HEK293 (cell line): ENCODE results near the gene JAM3.

Source experiments
- CTCF ChIA-PET: fragments of 350-600 bp; formaldehyde crosslinking; extraction: SDS; loops from one replicate; lab custom pipeline; 2021; ENCODE audit warnings: antibody characterized with exemption; lab: Yijun Ruan, JAX
- POLR2A ChIA-PET: fragments of 300-600 bp; formaldehyde crosslinking; extraction: SDS; loops from one replicate; lab custom pipeline; 2020; ENCODE audit warnings: antibody characterized with exemption, inconsistent platforms; lab: Yijun Ruan, JAX
- H3K27ac ChIP-seq: fragments of 200-500 bp; sonication (Bioruptor generic); 2 replicates; pipeline ENCODE4 v1.5.1; 2014; ENCODE audit warnings: low read depth, low read length, control low read depth, inconsistent platforms; ENCODE audit errors: extremely low read depth
- H3K36me3 ChIP-seq, 2 experiments: fragments of 200-500 bp in 1 of 2; sonication (Bioruptor generic) in 1 of 2; 1 replicate in 1 of 2; 2 replicates in 1 of 2; pipeline ENCODE4 v1.5.1; 2014 to 2017; ENCODE audit warnings: inconsistent platforms in 2 of 2, low read length in 2 of 2; ENCODE audit not compliant: control insufficient read depth in 2 of 2, insufficient read depth in 1 of 2
- H3K4me1 ChIP-seq: fragments of 200-500 bp; sonication (Bioruptor generic); 2 replicates; pipeline ENCODE4 v1.5.1; 2014; ENCODE audit warnings: mild to moderate bottlenecking, low read length, inconsistent platforms; ENCODE audit not compliant: control insufficient read depth, insufficient read depth
- H3K4me3 ChIP-seq: 2 replicates; pipeline ENCODE4 v1.5.1; 2011; ENCODE audit warnings: low read depth, mild to moderate bottlenecking, control low read depth, low read length, moderate library complexity
- H3K9me3 ChIP-seq: fragments of 200-500 bp; sonication (Bioruptor generic); 2 replicates; pipeline ENCODE4 v1.5.1; 2014; ENCODE audit warnings: low read depth, low read length, inconsistent platforms; ENCODE audit not compliant: control insufficient read depth, insufficient read depth
- REPIN1 ChIP-seq: fragments of 450-650 bp; formaldehyde crosslinking; IDR thresholded peaks from 2 replicates; pipeline ENCODE4 v1.5.1; 2017; ENCODE audit warnings: missing biosample characterization, missing genetic modification characterization, low read depth
- ZNF138 ChIP-seq: fragments of 450-650 bp; formaldehyde crosslinking; IDR thresholded peaks from 2 replicates; pipeline ENCODE4 v1.5.1; 2016; ENCODE audit warnings: missing biosample characterization, missing genetic modification characterization, borderline replicate concordance
- ZNF140 ChIP-seq: fragments of 450-650 bp; formaldehyde crosslinking; IDR thresholded peaks from 2 replicates; pipeline ENCODE4 v1.5.1; 2016; ENCODE audit warnings: missing biosample characterization, missing genetic modification characterization
- ZNF473 ChIP-seq: fragments of 450-650 bp; formaldehyde crosslinking; IDR thresholded peaks from 2 replicates; pipeline ENCODE4 v1.5.1; 2017; ENCODE audit warnings: missing biosample characterization, missing genetic modification characterization
- ZNF548 ChIP-seq: fragments of 450-650 bp; formaldehyde crosslinking; IDR thresholded peaks from 2 replicates; pipeline ENCODE4 v1.5.1; 2016; ENCODE audit warnings: missing biosample characterization, missing genetic modification characterization
- ZNF555 ChIP-seq: fragments of 450-650 bp; formaldehyde crosslinking; conservative IDR thresholded peaks from 2 replicates; pipeline ENCODE4 v1.5.1; 2017; ENCODE audit warnings: missing biosample characterization, mild to moderate bottlenecking, missing genetic modification characterization, inconsistent platforms
- TF ChIP-seq, protein P1 (sequence below): fragments of 450-650 bp; formaldehyde crosslinking; IDR thresholded peaks from 2 replicates; pipeline ENCODE4 v1.5.1; 2016; ENCODE audit warnings: missing biosample characterization, missing genetic modification characterization
- TF ChIP-seq, protein P2 (sequence below): fragments of 450-650 bp; formaldehyde crosslinking; IDR thresholded peaks from 2 replicates; pipeline ENCODE4 v1.5.1; 2016; ENCODE audit warnings: missing biosample characterization, missing genetic modification characterization
- TF ChIP-seq, protein P3 (sequence below): fragments of 450-650 bp; formaldehyde crosslinking; IDR thresholded peaks from 2 replicates; pipeline ENCODE4 v1.5.1; 2016; ENCODE audit warnings: missing biosample characterization, missing genetic modification characterization
- TF ChIP-seq, protein P4 (sequence below): fragments of 450-650 bp; formaldehyde crosslinking; IDR thresholded peaks from 2 replicates; pipeline ENCODE4 v1.5.1; 2017; ENCODE audit warnings: missing biosample characterization, mild to moderate bottlenecking, missing genetic modification characterization, moderate library complexity
- TF ChIP-seq, protein P5 (sequence below): fragments of 450-650 bp; formaldehyde crosslinking; optimal IDR thresholded peaks from 2 replicates; pipeline ENCODE3; 2016; ENCODE audit warnings: missing biosample characterization, mild to moderate bottlenecking, missing genetic modification characterization

The JAM3 gene

DNA sequence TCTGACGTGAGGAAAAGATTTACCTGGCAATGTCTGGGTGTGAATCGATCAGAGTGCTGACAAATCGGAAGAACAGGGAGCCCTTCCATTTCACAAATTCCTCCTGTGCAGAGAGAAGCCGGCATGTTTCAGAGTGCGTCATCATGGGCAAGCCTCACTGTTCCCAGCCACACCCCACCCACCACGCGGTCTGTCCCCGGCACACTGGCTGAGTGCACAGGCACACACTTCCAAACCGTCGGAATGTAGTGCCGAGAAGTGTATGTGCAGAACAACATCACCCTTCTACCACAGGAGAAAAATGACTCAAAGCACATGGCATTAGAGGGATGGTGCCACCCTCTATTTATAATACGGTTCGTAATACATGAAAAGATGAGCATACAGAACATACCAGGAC is 107.4 kb downstream of the JAM3 start:
- Histone ChIP-seq H3K27ac (no peak overlapping the region), H3K9me3 (no peaks in the 10 kb centered on the region), H3K4me1 (no peaks in the 10 kb centered on the region)
- CTCF ChIA-PET = interaction anchor here (0.8 kb wide), 1 partner anchor 11 kb away, joined by 6 read pairs; no protein-coding TSS in a partner anchor
- TF ChIP-seq ZNF555 (tag by site-specific recombination) (no peak), REPIN1 (no peak), ZNF138 (tag by site-specific recombination) (no peak), ZNF140 (tag by site-specific recombination) (no peak), ZNF473 (no peak)
- TF ChIP-seq, protein P1, sequence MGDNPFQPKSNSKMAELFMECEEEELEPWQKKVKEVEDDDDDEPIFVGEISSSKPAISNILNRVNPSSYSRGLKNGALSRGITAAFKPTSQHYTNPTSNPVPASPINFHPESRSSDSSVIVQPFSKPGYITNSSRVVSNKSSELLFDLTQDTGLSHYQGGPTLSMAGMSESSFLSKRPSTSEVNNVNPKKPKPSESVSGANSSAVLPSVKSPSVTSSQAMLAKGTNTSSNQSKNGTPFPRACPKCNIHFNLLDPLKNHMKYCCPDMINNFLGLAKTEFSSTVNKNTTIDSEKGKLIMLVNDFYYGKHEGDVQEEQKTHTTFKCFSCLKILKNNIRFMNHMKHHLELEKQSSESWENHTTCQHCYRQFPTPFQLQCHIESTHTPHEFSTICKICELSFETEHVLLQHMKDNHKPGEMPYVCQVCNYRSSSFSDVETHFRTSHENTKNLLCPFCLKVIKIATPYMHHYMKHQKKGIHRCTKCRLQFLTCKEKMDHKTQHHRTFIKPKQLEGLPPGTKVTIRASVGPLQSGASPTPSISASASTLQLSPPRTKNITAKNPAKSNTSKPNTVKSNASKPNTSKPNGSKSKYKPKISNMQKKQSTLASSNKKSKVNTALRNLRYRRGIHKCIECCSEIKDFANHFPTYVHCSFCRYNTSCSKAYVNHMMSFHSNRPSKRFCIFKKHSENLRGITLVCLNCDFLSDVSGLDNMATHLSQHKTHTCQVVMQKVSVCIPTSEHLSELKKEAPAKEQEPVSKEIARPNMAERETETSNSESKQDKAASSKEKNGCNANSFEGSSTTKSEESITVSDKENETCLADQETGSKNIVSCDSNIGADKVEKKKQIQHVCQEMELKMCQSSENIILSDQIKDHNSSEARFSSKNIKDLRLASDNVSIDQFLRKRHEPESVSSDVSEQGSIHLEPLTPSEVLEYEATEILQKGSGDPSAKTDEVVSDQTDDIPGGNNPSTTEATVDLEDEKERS (tag by site-specific recombination) = no peak
- TF ChIP-seq, protein P2, sequence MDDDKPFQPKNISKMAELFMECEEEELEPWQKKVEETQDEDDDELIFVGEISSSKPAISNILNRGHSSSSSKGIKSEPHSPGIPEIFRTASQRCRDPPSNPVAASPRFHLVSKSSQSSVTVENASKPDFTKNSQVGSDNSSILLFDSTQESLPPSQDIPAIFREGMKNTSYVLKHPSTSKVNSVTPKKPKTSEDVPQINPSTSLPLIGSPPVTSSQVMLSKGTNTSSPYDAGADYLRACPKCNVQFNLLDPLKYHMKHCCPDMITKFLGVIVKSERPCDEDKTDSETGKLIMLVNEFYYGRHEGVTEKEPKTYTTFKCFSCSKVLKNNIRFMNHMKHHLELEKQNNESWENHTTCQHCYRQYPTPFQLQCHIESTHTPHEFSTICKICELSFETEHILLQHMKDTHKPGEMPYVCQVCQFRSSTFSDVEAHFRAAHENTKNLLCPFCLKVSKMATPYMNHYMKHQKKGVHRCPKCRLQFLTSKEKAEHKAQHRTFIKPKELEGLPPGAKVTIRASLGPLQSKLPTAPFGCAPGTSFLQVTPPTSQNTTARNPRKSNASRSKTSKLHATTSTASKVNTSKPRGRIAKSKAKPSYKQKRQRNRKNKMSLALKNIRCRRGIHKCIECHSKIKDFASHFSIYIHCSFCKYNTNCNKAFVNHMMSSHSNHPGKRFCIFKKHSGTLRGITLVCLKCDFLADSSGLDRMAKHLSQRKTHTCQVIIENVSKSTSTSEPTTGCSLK (tag by site-specific recombination) = no peak
- TF ChIP-seq, protein P3, sequence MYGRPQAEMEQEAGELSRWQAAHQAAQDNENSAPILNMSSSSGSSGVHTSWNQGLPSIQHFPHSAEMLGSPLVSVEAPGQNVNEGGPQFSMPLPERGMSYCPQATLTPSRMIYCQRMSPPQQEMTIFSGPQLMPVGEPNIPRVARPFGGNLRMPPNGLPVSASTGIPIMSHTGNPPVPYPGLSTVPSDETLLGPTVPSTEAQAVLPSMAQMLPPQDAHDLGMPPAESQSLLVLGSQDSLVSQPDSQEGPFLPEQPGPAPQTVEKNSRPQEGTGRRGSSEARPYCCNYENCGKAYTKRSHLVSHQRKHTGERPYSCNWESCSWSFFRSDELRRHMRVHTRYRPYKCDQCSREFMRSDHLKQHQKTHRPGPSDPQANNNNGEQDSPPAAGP (tag by site-specific recombination) = no peak
- TF ChIP-seq, protein P4, sequence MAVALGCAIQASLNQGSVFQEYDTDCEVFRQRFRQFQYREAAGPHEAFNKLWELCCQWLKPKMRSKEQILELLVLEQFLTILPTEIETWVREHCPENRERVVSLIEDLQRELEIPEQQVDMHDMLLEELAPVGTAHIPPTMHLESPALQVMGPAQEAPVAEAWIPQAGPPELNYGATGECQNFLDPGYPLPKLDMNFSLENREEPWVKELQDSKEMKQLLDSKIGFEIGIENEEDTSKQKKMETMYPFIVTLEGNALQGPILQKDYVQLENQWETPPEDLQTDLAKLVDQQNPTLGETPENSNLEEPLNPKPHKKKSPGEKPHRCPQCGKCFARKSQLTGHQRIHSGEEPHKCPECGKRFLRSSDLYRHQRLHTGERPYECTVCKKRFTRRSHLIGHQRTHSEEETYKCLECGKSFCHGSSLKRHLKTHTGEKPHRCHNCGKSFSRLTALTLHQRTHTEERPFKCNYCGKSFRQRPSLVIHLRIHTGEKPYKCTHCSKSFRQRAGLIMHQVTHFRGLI (tag by site-specific recombination) = no peak
- TF ChIP-seq, protein P5, sequence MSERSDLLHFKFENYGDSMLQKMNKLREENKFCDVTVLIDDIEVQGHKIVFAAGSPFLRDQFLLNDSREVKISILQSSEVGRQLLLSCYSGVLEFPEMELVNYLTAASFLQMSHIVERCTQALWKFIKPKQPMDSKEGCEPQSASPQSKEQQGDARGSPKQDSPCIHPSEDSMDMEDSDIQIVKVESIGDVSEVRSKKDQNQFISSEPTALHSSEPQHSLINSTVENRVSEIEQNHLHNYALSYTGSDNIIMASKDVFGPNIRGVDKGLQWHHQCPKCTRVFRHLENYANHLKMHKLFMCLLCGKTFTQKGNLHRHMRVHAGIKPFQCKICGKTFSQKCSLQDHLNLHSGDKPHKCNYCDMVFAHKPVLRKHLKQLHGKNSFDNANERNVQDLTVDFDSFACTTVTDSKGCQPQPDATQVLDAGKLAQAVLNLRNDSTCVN (tag by site-specific recombination) = no peak
- TF ChIP-seq, all 188 proteins: peak for 0
- H3K36me3 ChIP-seq = peaks cover 17 to 98% of the 10 kb centered on the region in 2 experiments
- H3K4me3 ChIP-seq = no peak overlapping the region
- POLR2A ChIA-PET = no interaction called here

DNA sequence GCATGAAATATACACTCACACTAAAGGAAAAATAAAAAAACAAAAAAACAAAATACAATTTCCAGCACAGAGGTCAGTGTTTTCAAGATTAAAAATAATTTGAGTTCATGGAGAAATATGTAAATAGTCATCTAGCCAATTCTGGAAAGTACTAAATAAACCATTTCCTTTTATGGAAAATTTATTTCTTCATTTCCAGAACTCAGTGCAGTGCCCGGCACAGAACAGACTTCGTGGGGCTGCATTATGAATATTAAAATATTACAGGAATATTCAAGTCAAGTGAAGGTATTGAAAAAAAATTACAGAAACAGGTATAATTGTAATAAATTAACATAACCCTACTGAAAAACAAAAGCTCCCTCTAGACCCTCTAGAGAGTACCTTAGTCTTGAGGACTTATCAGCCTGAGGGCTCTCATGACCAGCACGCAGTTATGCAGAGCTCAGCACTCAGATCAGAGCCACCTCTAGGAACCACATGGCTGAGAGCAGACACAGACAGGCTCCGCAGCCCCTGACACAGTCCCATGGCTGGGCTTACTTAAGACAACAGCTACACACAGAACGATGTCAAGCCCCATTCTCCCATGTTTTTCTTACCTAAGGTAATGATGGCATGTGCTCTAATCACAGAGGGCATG is 109.3 kb downstream of the JAM3 start:
- CTCF ChIA-PET = no interaction called here
- Histone ChIP-seq H3K4me3 (no peak overlapping the region), H3K36me3 (peaks cover 10 to 98% of the 10 kb centered on the region in 2 experiments), H3K4me1 (no peaks in the 10 kb centered on the region), H3K27ac (no peak overlapping the region), H3K9me3 (no peaks in the 10 kb centered on the region)
- TF ChIP-seq ZNF548 (tag by site-specific recombination) = no peak
- POLR2A ChIA-PET = no interaction called here
